Stomach smooth muscle (tissue), 2 donors: ENCODE data around the gene CHD1L.
"Not testable (repeated sequence)": the region's sequence is repeated elsewhere in the genome, so short reads cannot be mapped to it uniquely, and the experiment has no call there.

ENCODE experiments used
- H3K27ac ChIP-seq: one replicate; pipeline ENCODE4 v1.7.0; 2013; ENCODE audit warnings: mild to moderate bottlenecking, low read length, inconsistent platforms
- H3K27me3 ChIP-seq, 2 donors: one replicate each; pipeline ENCODE4 v1.7.0; 2013; ENCODE audit warnings: low read length in 2 of 2; ENCODE audit not compliant: insufficient read depth in 2 of 2, control insufficient read depth in 1 of 2
- H3K36me3 ChIP-seq, 2 donors: one replicate each; pipeline ENCODE4 v1.7.0; 2013; ENCODE audit warnings: low read length in 2 of 2; ENCODE audit not compliant: control insufficient read depth in 2 of 2, insufficient read depth in 2 of 2
- H3K4me1 ChIP-seq: one replicate; pipeline ENCODE4 v1.7.0; 2013; ENCODE audit warnings: low read length; ENCODE audit not compliant: control insufficient read depth, insufficient read depth
- H3K4me3 ChIP-seq, 2 donors: one replicate each; pipeline ENCODE4 v1.7.0; 2013; ENCODE audit warnings: low read length in 2 of 2
- H3K9ac ChIP-seq, 2 donors: one replicate each; pipeline ENCODE4 v1.7.0; 2013; ENCODE audit warnings: low read length in 2 of 2, mild to moderate bottlenecking in 1 of 2
- H3K9me3 ChIP-seq, 2 donors: one replicate each; pipeline ENCODE4 v1.7.0; 2013; ENCODE audit warnings: low read length in 2 of 2; ENCODE audit not compliant: control insufficient read depth in 2 of 2
- donor health status: healthy.
- donor health status: Pancreatic carcinoma.

CHD1L gene

DNA sequence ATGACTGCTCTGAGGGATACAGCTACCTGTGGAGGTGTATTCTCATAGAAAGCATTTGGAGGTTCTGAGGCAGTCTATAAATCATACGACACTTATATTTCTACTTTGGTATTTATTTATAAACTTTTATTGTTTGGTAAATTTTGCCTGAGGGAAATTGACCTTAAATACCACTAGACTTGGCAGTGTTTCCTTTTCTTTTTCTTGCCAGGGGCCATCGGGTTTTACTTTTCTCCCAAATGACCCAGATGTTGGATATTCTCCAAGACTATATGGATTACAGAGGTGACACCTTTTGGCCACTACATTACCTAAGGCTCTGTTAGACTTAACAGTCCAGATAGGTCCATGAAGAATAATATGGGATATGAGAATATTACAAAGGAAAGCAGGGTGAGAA is 28.2 kb downstream of the CHD1L start:
- H3K27me3 ChIP-seq, result no peaks in the 10 kb centered on the region
- no peak overlapping the region for H3K9ac ChIP-seq
- H3K27ac ChIP-seq, result no peak overlapping the region
- no peaks in the 10 kb centered on the region for H3K9me3 ChIP-seq
- H3K36me3 ChIP-seq, result peaks cover 19 to 38% of the 10 kb centered on the region in 2 donors
- no peak overlapping the region for H3K4me3 ChIP-seq
- H3K4me1 ChIP-seq, result no peaks in the 10 kb centered on the region

DNA sequence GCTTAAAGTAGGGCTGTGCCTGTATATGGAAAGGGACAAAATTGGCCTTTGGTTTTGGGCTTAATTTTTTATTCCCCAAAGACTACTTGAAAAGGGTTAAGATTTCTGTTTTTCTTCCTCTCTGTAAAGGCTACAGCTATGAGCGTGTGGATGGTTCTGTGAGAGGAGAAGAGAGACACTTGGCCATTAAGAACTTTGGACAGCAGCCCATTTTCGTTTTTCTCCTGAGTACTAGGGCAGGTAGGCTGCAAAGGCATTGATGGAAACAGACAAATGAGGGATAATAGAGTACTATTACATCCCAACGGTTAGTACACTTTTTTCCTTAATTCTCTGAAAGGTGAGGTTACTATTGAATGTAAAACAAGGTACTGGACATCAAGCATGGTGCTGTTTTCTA is 29.6 kb downstream of the CHD1L start:
- Histone ChIP-seq H3K27ac (no peak overlapping the region), H3K27me3 (no peaks in the 10 kb centered on the region), H3K4me1 (no peaks in the 10 kb centered on the region), H3K4me3 (no peak overlapping the region), H3K36me3 (peaks cover 28 to 45% of the 10 kb centered on the region in 2 donors), H3K9me3 (no peaks in the 10 kb centered on the region), H3K9ac (no peak overlapping the region)

DNA sequence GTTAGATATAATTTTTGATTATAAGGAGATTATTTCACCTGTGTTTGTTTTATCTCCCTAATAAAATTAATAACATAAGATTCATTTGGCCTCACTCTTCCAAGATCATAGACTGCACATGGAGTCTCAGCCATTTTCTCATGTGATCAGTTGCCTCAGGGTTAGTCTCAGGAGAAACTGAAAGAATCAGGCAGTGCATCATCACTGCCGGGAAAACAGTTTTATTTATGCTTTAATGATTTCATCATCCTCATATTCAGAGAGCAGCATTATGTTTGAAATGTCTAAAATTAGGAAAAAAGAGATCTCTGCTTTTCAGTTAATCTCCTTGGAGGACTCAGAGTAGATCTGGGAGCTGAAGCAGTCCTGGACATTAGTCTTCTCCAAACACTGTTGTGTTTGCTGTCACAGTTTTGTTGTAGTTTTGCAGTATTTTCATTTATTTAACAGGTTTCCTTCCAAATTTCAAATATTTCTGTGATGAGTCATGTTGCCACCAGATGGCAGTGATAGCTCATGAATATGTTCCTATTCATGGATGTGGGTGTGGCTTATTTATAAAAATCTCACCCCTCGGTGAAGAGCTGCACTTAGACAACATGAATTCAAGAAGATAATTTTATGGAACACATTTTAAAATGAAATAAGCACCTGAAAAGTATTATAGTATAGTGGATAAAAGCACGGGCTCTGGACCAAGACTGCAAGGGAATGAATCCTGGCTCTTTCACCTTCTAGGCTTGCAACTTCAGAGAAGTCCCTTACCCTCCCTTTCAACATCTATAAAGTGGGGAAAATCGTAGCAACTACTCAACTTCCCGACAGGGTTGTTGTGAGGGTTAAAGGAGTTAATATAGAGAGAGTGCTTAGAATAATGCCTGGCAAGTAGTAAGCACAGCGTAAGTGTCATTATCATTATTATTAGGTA is 31.2 kb downstream of the CHD1L start:
- H3K9me3 ChIP-seq, result no peaks in the 10 kb centered on the region
- H3K36me3 ChIP-seq, result peaks cover 25 to 43% of the 10 kb centered on the region in 2 donors
- H3K9ac ChIP-seq, result no peak overlapping the region
- H3K27me3 ChIP-seq, result no peaks in the 10 kb centered on the region
- H3K4me3 ChIP-seq, result no peak overlapping the region
- no peak overlapping the region for H3K27ac ChIP-seq
- H3K4me1 ChIP-seq, result no peaks in the 10 kb centered on the region

DNA sequence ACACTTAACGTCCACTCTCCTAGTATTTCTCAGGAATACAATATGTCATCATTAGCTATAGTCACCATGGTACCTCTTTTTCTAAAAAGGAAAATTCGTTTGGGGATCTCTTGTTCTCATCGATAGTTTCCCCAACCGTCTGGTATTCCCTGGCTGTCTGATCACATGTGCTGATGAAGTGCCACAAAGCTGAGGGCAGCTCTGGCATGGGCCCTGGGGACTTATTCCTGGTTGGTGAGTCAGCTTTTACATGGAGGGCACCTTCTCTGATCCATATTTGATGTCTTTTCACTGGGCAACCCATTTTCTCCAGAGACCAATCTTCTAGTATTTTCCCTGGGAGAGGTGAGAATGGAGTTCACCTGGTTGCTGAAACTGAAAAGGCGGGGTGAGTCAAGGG is 39.5 kb downstream of the CHD1L start:
- peaks cover 41 to 50% of the 10 kb centered on the region in 2 donors for H3K36me3 ChIP-seq

DNA sequence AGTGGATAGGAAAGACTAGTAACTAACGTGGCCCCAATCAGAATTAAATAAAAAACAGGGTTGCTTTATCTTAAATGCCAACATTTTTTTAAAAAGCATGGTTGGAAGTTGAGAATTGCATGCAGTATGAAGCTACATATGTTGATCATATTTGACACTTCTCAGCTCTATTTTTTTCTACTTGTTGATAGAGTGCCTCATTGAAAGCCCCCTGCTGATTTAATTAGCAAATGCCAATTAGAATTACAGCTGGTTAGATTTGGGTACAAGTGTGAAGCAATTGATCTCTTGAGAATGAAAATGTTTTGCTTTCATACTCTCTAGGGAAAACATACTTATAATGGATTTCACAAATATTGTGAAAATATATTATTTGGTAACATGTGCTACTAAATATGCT is 40.5 kb downstream of the CHD1L start:
- Histone ChIP-seq H3K9ac (no peak overlapping the region), H3K27ac (no peak overlapping the region), H3K36me3 (peaks cover 44 to 54% of the 10 kb centered on the region in 2 donors), H3K27me3 (no peaks in the 10 kb centered on the region), H3K9me3 (no peaks in the 10 kb centered on the region), H3K4me3 (no peak overlapping the region), H3K4me1 (no peaks in the 10 kb centered on the region)

More for the DNA sequence above, 39.5 kb downstream of the CHD1L start:
- Histone ChIP-seq H3K27me3 (no peaks in the 10 kb centered on the region), H3K4me3 (no peak overlapping the region), H3K9ac (no peak overlapping the region), H3K9me3 (no peaks in the 10 kb centered on the region), H3K27ac (no peak overlapping the region), H3K4me1 (no peaks in the 10 kb centered on the region)

DNA sequence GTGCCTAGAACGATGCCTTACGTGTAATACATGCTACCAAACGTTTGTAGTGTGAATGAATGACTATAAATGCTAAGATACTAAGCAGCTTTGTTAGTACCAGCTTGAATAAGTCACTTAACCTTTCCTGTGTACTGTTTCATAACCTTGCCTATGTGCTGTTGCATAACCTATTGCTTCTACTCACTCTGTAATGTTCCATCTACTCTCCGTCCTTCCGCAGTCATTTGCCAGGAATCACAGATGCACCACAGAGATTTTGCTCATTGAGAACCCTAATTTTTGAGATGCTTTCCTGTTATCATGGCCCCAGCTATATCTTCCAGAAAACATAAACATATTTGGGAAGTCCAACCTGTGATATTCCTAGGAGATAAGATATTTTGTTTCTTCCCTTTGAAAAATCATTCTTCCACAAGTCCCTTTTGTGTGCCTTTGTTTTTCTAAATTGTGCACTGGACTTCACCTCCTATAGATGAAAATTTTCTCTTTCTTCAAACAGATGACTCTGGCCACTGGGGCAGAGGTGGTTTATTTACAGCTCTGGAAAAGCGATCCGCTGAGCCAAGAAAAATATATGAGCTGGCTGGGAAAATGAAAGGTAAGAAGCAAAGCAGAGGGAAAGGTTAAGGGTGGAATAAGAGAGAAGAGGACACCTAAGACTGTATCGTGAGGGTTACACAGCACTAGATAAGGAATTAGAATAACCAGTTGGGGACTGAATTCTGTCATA is 44.8 kb downstream of the CHD1L start:
- H3K9me3 ChIP-seq, result no peaks in the 10 kb centered on the region
- H3K36me3 ChIP-seq, result peaks cover 58 to 62% of the 10 kb centered on the region in 2 donors
- no peak overlapping the region for H3K4me3 ChIP-seq
- H3K9ac ChIP-seq, result no peak overlapping the region
- no peak overlapping the region for H3K27ac ChIP-seq
- H3K4me1 ChIP-seq, result no peaks in the 10 kb centered on the region
- no peaks in the 10 kb centered on the region for H3K27me3 ChIP-seq

DNA sequence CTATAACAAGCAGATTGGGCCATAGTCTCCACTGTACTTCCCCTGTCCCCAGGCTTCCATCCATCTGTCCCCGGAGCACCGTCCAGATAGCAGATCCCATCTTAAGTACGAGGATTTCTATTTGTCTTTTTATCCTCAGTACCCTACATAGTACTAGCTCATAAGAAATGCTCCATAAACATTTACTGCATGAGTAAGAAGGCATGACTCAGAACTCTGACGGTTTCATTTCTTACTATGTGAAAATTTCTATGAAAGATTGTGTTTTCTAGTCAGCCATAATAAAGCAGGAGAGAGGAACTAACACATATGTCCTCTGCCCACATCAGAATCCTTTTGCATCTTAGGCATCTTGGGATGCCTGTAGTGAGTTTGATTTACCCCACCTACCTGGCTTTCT is 49.5 kb downstream of the CHD1L start:
- Histone ChIP-seq H3K36me3 (peaks cover 68% of the 10 kb centered on the region in 2 donors), H3K4me3 (no peak overlapping the region), H3K4me1 (no peaks in the 10 kb centered on the region), H3K9ac (no peak overlapping the region), H3K9me3 (no peaks in the 10 kb centered on the region), H3K27me3 (no peaks in the 10 kb centered on the region), H3K27ac (no peak overlapping the region)

DNA sequence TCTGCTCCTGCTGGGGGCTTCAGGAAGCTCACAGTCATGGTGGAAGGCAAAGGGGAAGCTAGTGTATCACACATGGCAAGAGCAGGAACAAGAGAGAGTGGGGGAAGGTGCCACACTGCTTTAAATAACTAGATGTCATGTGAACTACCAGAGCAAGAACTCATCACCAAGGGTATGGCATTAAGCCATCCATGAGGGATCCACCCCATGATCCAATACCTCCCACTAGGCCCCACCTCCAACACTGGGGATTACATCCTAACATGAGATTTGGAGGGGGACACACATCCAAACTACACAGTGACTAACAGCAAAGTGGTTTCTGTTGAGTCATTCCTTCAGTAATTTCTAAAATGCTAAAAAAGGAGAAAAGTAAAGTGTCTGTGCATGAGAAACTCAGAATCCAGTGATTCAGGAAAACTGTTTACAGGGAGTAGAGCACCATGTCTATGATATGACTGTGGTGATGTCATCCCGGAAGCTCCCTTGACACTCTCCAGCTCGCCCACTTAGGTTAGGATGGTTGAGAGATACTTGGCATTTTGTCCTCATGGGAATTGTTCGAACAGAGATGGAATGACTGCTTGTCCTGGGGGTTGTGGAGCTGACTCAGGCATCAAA is 50.3 kb downstream of the CHD1L start:
- peaks cover 63 to 65% of the 10 kb centered on the region in 2 donors for H3K36me3 ChIP-seq
- H3K4me1 ChIP-seq, result no peaks in the 10 kb centered on the region
- no peak overlapping the region for H3K9ac ChIP-seq
- H3K27me3 ChIP-seq, result no peaks in the 10 kb centered on the region
- no peak overlapping the region for H3K4me3 ChIP-seq
- no peak overlapping the region for H3K27ac ChIP-seq
- H3K9me3 ChIP-seq, result no peaks in the 10 kb centered on the region

DNA sequence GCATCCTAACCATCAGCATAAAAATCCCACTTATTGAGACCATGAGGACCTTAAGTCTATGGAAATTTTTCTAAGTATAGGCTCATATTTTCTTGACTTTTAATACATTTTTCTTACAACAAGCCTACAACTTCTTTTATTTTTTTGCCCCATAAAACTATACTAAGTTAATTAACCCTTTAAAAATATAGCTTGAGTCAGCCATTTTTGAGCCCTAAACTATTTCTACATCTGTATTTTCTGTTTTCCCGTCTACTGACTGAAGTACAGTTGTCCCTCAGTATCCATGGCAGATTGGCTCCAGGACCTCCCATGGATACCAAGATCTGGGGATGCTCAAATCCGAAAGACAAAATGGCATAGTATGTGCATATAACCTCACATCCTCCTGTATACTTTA is 55.0 kb downstream of the CHD1L start:
- no peak overlapping the region for H3K9ac ChIP-seq
- peaks cover 30 to 34% of the 10 kb centered on the region in 2 donors for H3K36me3 ChIP-seq

DNA sequence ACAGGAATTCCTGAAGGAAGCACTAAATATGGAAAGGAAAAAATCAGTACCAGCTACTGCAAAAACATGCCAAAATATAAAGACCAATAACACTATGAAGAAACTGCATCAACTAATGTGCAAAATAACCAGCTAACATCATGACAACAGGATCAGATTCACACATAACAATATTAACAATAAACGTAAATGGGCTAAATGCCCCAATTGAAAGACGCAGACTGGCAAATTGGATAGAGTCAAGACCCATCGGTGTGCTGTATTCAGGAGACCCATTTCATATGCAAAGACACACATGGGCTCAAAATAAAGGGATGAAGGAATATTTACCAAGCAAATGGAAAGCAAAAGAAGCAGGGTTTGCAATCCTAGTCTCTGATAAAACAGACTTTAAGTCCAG is 63.3 kb downstream of the CHD1L start:
- not testable (repeated sequence) for H3K27me3 ChIP-seq, H3K27ac ChIP-seq
- H3K9me3 ChIP-seq, result peaks cover 12 to 27% of the 10 kb centered on the region in 2 donors

More for the DNA sequence above, 55.0 kb downstream of the CHD1L start:
- Histone ChIP-seq H3K27ac (no peak overlapping the region), H3K27me3 (no peaks in the 10 kb centered on the region), H3K9me3 (peaks cover 0 to 7% of the 10 kb centered on the region in 2 donors), H3K4me1 (no peaks in the 10 kb centered on the region), H3K4me3 (no peak overlapping the region)

More for the DNA sequence above, 63.3 kb downstream of the CHD1L start:
- not testable (repeated sequence) for H3K4me1 ChIP-seq, H3K9ac ChIP-seq, H3K4me3 ChIP-seq, H3K36me3 ChIP-seq
